Tibial artery (tissue), 4 donors: ENCODE measurements around the gene NR3C2.

Experiments
- DNase-seq, 2 donors: peaks; one replicate each; pipeline ENCODE4 v3.0.0-alpha.2; 2019
- H3K27ac ChIP-seq, 2 donors: fragments of 200-600 bp; sonication (generic) in 1 of 2; 1 replicate in 1 of 2; 2 replicates in 1 of 2; pipeline ENCODE4 v1.5.1; 2018 to 2019; ENCODE audit warnings: mild to moderate bottlenecking in 1 of 2
- H3K27me3 ChIP-seq, 2 donors: fragments of 200-600 bp; sonication (generic) in 1 of 2; one replicate each; pipeline versions ENCODE4 v1.5.1 to v1.6.0; 2016 to 2019
- H3K36me3 ChIP-seq, 3 donors: fragments of 200-600 bp; sonication (generic) in 2 of 3; one replicate each; pipeline ENCODE4 v1.5.1; 2016 to 2019; ENCODE audit warnings: mild to moderate bottlenecking in 2 of 3
- H3K4me1 ChIP-seq, 4 donors: fragments of 200-600 bp; sonication (generic) in 2 of 4; 1 replicate in 3 of 4; 2 replicates in 1 of 4; pipeline ENCODE4 v1.5.1; 2016 to 2019
- H3K4me3 ChIP-seq, 2 donors: fragments of 200-600 bp; sonication (generic) in 1 of 2; 1 replicate in 1 of 2; 2 replicates in 1 of 2; pipeline ENCODE4 v1.5.1; 2018 to 2019; ENCODE audit warnings: mild to moderate bottlenecking in 2 of 2
- H3K9me3 ChIP-seq, 3 donors: fragments of 200-600 bp; sonication (generic) in 1 of 3; one replicate each; pipeline ENCODE4 v1.5.1; 2016 to 2019
- intact Hi-C: fragments of 100-400 bp; cut with DNase I; formaldehyde crosslinking; loops from one replicate; pipeline ENCODE4 v1.15.0; 2023; ENCODE audit warnings: low total_unique reads
- TF ChIP-seq, protein P1 (sequence below), 2 experiments: fragments of 200-600 bp in 1 of 2; fragments of 450-650 bp in 1 of 2; IDR thresholded peaks; one replicate each; pipeline ENCODE4 v1.5.1; 2017 to 2019; ENCODE audit warnings: antibody characterized with exemption in 2 of 2, mild to moderate bottlenecking in 1 of 2, moderate library complexity in 1 of 2

NR3C2 gene

DNA sequence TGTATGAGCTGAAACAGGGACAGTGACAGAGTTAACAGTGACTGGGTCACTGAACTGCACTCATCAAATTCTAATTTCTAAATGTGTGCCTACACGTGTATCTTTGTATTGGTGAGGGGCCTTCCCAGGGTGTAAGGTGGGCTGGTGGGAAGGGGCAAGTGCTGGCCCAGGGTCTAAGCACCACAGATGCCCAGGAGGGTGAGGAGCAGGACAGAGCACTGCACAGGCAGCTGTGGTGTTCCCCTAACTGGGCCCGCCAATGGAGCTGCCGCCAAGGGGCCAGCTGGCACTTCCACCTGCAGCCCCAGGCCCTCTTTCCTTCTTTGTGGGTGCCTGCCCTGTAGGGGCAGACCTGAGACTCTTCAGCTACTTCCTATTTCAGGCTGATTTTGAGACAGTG is 360.5 kb downstream of the NR3C2 start:
- H3K4me1 ChIP-seq = no peaks in the 10 kb centered on the region
- H3K9me3 ChIP-seq = peaks cover 0 to 7% (median 0%) of the 10 kb centered on the region in 3 donors
- intact Hi-C loops = no loop called here
- no peak overlapping the region for H3K27ac ChIP-seq
- no peak overlapping the region for H3K4me3 ChIP-seq
- H3K36me3 ChIP-seq = peaks cover 48 to 61% (median 58%) of the 10 kb centered on the region in 3 donors
- H3K27me3 ChIP-seq = no peaks in the 10 kb centered on the region
- DNase-seq = no peak
- TF ChIP-seq, protein P1, sequence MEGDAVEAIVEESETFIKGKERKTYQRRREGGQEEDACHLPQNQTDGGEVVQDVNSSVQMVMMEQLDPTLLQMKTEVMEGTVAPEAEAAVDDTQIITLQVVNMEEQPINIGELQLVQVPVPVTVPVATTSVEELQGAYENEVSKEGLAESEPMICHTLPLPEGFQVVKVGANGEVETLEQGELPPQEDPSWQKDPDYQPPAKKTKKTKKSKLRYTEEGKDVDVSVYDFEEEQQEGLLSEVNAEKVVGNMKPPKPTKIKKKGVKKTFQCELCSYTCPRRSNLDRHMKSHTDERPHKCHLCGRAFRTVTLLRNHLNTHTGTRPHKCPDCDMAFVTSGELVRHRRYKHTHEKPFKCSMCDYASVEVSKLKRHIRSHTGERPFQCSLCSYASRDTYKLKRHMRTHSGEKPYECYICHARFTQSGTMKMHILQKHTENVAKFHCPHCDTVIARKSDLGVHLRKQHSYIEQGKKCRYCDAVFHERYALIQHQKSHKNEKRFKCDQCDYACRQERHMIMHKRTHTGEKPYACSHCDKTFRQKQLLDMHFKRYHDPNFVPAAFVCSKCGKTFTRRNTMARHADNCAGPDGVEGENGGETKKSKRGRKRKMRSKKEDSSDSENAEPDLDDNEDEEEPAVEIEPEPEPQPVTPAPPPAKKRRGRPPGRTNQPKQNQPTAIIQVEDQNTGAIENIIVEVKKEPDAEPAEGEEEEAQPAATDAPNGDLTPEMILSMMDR (IDR thresholded peaks at IDR 0.05) = no peak

DNA sequence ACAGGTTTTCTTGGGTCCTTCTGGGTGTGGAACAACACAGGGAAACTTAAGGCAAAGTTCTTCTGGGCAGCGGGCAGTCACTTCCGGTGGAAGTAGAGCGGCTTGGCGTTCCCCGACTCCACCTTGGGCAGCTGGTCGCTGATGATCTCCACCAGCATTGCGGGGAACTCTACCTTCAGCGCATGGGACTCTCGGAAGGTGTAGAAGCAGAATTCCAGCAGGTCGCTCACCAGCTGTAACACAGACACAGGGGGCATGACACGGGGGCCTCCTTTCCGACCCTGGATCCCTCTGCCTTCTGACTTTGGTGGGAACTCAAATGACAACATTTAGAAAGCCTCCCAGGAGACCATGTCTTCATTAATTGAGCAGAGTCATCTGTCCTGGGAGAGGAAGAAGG is 360.9 kb downstream of the NR3C2 start:
- TF ChIP-seq, protein P1 (IDR thresholded peaks at IDR 0.05) = no peak
- intact Hi-C loops = no loop called here
- no peak for DNase-seq
- Histone ChIP-seq H3K27ac (no peak overlapping the region), H3K4me3 (no peak overlapping the region), H3K9me3 (peaks cover 0 to 5% (median 0%) of the 10 kb centered on the region in 3 donors), H3K4me1 (no peaks in the 10 kb centered on the region), H3K36me3 (peaks cover 53 to 65% (median 62%) of the 10 kb centered on the region in 3 donors), H3K27me3 (no peaks in the 10 kb centered on the region)

DNA sequence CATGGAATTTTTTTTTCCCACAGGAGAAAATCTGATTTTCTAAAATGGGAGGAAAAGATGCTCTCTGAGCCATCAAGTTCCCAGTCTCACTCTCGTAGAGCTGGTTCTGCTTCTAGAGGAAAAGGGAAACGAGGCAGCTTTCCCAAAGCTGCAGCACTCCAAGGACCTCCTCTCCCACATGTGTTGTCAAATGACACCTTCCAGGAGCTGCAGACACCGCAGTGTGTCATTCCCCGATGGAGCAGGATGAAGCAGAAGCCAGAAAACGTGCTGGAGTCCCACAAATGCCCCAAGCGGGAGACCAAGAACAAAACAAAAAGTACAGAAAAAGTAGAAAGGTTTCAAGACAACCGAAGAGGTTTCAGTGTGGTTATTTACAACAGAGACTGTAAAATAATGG is 362.3 kb downstream of the NR3C2 start:
- peaks cover 0 to 5% (median 1%) of the 10 kb centered on the region in 3 donors for H3K9me3 ChIP-seq
- no peak overlapping the region for H3K4me3 ChIP-seq
- H3K4me1 ChIP-seq = no peaks in the 10 kb centered on the region
- H3K27ac ChIP-seq = no peak overlapping the region
- peaks cover 66 to 78% (median 75%) of the 10 kb centered on the region in 3 donors for H3K36me3 ChIP-seq
- intact Hi-C loops = no loop called here
- TF ChIP-seq, protein P1 (IDR thresholded peaks at IDR 0.05) = no peak
- H3K27me3 ChIP-seq = no peaks in the 10 kb centered on the region
- no peak for DNase-seq

DNA sequence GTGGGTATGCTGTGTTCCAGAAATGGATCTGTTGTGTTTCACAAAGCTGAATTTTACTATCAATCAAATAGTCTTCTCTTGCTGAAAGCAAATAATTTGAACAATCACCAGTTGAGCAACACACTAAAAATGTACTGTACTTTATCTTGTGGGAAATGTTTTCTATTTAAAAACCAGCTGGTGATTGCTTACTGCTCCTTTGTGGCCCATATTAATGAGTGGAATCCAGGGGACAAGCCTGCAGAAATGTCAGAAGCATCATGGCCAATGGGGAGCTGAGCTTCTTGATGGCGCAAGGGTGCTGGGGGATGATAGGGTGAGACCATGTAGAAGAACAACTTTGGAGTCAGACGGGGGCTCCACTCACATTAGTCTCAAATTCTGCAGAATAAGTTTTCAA is 364.2 kb downstream of the NR3C2 start:
- Histone ChIP-seq H3K27ac (no peak overlapping the region), H3K4me1 (no peaks in the 10 kb centered on the region), H3K4me3 (no peak overlapping the region), H3K27me3 (no peaks in the 10 kb centered on the region), H3K9me3 (peaks cover 0 to 12% (median 11%) of the 10 kb centered on the region in 3 donors), H3K36me3 (peaks cover 76 to 94% (median 93%) of the 10 kb centered on the region in 3 donors)
- TF ChIP-seq, protein P1 (IDR thresholded peaks at IDR 0.05) = no peak
- DNase-seq = no peak
- intact Hi-C loops = no loop called here

DNA sequence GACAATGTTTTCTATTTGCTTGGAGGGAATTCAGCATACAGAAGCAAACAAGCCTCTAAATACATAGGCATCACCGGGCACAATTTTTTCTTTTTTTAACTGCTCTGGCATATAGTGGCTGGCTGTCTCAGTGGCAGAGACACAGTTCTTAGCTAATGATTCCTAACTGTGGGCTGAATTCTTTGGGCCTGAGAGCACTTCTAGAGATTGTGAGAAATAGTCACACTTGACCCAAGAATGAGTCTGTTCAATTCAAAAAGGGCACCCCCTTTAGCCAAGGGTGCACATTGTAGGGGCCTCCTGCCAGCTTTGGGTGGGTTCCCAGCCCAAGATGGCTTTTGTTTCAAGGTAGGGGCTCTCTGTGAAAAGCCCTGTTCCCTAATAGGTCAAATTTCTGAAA is 364.6 kb downstream of the NR3C2 start:
- no peak overlapping the region for H3K27ac ChIP-seq
- H3K9me3 ChIP-seq = peaks cover 0 to 12% (median 11%) of the 10 kb centered on the region in 3 donors
- H3K4me3 ChIP-seq = no peak overlapping the region
- H3K36me3 ChIP-seq = peaks cover 76 to 94% (median 93%) of the 10 kb centered on the region in 3 donors
- TF ChIP-seq, protein P1 (IDR thresholded peaks at IDR 0.05) = no peak
- intact Hi-C loops = no loop called here
- no peaks in the 10 kb centered on the region for H3K4me1 ChIP-seq
- no peaks in the 10 kb centered on the region for H3K27me3 ChIP-seq
- DNase-seq = no peak

DNA sequence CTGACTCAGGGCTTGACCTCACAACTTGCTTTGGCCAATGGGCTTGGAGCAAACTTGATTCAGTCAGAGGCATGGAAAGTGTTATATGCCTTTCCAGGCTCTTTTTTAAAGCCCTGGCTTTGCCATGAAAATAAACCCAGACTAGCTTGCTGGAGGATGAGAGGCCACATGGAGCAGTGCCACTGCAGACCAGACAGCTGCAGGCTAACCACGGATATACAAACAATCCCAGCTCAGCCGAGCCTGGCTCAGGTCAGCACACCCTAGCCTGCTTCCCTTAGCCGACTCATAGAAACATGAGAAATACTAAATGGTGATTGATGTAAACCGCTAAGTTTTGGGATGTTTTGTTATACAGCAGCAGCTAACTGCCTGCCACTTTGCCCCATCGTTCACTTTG is 365.2 kb downstream of the NR3C2 start:
- no peak for DNase-seq
- Histone ChIP-seq H3K4me1 (no peaks in the 10 kb centered on the region), H3K36me3 (peaks cover 77 to 94% (median 93%) of the 10 kb centered on the region in 3 donors), H3K4me3 (no peak overlapping the region), H3K27me3 (no peaks in the 10 kb centered on the region), H3K9me3 (peaks cover 0 to 12% (median 11%) of the 10 kb centered on the region in 3 donors), H3K27ac (no peak overlapping the region)
- intact Hi-C loops = no loop called here
- TF ChIP-seq, protein P1 (IDR thresholded peaks at IDR 0.05) = no peak
